Prostate gland (tissue), 2 donors: ENCODE results near the gene NDOR1.

Source experiments
- POLR2A ChIP-seq: fragments of 450-650 bp; IDR thresholded peaks from one replicate; pipeline ENCODE4 v1.6.1; 2016; ENCODE audit warnings: antibody characterized with exemption, mild to moderate bottlenecking
- TF ChIP-seq, protein P1 (sequence below), 4 experiments: fragments of 200-600 bp in 2 of 4; fragments of 450-650 bp in 2 of 4; sonication (generic) in 2 of 4; IDR thresholded peaks; 1 replicate in 3 of 4; 2 replicates in 1 of 4; pipeline ENCODE4 v1.5.1; 2016 to 2019; ENCODE audit warnings: antibody characterized with exemption in 4 of 4, mild to moderate bottlenecking in 2 of 4, moderate library complexity in 2 of 4

- TF ChIP-seq, protein P1, sequence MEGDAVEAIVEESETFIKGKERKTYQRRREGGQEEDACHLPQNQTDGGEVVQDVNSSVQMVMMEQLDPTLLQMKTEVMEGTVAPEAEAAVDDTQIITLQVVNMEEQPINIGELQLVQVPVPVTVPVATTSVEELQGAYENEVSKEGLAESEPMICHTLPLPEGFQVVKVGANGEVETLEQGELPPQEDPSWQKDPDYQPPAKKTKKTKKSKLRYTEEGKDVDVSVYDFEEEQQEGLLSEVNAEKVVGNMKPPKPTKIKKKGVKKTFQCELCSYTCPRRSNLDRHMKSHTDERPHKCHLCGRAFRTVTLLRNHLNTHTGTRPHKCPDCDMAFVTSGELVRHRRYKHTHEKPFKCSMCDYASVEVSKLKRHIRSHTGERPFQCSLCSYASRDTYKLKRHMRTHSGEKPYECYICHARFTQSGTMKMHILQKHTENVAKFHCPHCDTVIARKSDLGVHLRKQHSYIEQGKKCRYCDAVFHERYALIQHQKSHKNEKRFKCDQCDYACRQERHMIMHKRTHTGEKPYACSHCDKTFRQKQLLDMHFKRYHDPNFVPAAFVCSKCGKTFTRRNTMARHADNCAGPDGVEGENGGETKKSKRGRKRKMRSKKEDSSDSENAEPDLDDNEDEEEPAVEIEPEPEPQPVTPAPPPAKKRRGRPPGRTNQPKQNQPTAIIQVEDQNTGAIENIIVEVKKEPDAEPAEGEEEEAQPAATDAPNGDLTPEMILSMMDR (IDR thresholded peaks at IDR 0.05) = no peak
- no peak for TF ChIP-seq POLR2A
Observed at GRCh38 chr9:137243626-137244485, 38.4 kb downstream of the NDOR1 start.
